ENCODE measurements around the gene FER.
"Not testable (repeated sequence)": the region's sequence is repeated elsewhere in the genome, so short reads cannot be mapped to it uniquely, and the experiment has no call there.

FER gene

DNA sequence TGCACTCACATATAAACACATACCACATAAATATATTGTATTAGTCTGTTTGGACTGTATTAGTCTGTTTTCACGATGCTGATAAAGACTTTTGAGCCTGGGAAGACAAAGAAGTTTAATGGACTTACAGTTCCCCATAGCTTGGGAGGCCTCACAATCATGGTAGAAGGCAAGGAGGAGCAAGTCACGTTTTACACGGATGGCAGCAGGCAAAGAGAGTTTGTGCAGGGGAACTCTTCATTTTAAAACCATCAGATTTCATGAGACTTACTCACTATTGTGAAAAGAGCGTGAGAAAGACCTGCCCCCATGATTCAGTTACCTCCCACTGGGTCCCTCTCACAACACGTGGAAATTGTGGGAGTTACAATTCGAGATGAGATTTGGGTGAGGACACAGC lies 133.4 kb downstream of the FER start:
- Mint-ChIP-seq H3K4me1 (peaks cover 6% of the 10 kb centered on the region), H3K36me3 (ENCODE audit: low read depth) (peaks cover 28% of the 10 kb centered on the region), H3K27ac (no peak overlapping the region), H3K4me3 (no peak overlapping the region), H3K27me3 (ENCODE audit: low read depth) (no peaks in the 10 kb centered on the region), H3K9me3 (no peaks in the 10 kb centered on the region)
- TF ChIP-seq CTCF (IDR thresholded peaks at IDR 0.05; ENCODE audit: unreplicated experiment in 3 of 3), result no peak

DNA sequence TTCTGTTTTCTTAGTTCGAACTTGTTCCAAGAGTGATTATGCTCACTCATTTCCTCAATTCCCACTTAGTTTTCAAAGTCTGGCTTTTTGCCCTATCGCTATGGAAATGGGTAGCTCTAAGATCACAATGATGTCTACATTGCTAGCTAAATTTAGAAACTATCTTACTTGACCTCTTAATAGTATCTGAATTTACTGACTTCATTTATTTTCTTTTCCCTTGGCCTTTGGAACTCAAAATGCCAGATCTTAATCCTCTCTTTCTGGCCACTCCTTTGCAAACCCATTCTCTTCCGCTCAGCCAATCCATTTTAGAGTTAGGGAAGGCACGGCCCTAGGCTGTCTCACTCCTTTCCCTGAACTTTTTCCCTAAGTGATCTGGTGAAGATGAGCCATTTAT lies 137.0 kb downstream of the FER start:
- Mint-ChIP-seq H3K4me3 (no peak overlapping the region), H3K27me3 (ENCODE audit: low read depth) (no peaks in the 10 kb centered on the region), H3K9me3 (no peaks in the 10 kb centered on the region), H3K36me3 (ENCODE audit: low read depth) (peaks cover 35% of the 10 kb centered on the region), H3K4me1 (peaks cover 6% of the 10 kb centered on the region), H3K27ac (peak overlapping the region in 1 of 3 experiments; percentile 46)
- TF ChIP-seq CTCF (IDR thresholded peaks at IDR 0.05; ENCODE audit: unreplicated experiment in 3 of 3), result no peak

- H3K36me3 Mint-ChIP-seq (ENCODE audit: low read depth), result peaks cover 23% of the 10 kb centered on the region
- no peaks in the 10 kb centered on the region for H3K4me1 Mint-ChIP-seq
- H3K9me3 Mint-ChIP-seq, result no peaks in the 10 kb centered on the region
- no peak for TF ChIP-seq CTCF (IDR thresholded peaks at IDR 0.05; ENCODE audit: unreplicated experiment in 3 of 3)
- no peak overlapping the region for H3K4me3 Mint-ChIP-seq
- no peaks in the 10 kb centered on the region for H3K27me3 Mint-ChIP-seq (ENCODE audit: low read depth)
- H3K27ac Mint-ChIP-seq, result no peak overlapping the region
Measured at GRCh38 chr5:108898257-108898656, 150.6 kb downstream of the FER start.

DNA sequence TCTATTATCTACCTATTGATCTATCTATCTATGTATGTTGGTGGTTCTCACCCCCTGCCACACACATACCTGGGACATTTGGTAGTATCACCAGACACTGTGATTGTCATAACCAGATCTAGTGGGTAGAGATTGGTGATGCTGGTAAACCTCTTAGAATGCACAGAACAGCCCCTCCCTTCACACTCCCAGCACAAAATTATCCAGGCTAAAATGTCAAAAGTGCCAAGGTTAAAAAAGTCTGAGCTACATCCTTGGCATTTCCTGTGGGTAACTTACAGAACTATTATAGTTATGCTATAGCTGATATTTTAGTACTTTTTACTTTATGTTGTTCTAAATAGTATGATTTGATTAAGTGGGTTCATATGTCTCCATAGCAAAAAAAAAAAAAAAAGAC lies 151.0 kb downstream of the FER start:
- no peak for TF ChIP-seq CTCF (IDR thresholded peaks at IDR 0.05; ENCODE audit: unreplicated experiment in 3 of 3)
- Mint-ChIP-seq H3K27ac (no peak overlapping the region), H3K36me3 (ENCODE audit: low read depth) (peaks cover 19% of the 10 kb centered on the region), H3K27me3 (ENCODE audit: low read depth) (no peaks in the 10 kb centered on the region), H3K4me1 (no peaks in the 10 kb centered on the region), H3K4me3 (no peak overlapping the region), H3K9me3 (no peaks in the 10 kb centered on the region)

DNA sequence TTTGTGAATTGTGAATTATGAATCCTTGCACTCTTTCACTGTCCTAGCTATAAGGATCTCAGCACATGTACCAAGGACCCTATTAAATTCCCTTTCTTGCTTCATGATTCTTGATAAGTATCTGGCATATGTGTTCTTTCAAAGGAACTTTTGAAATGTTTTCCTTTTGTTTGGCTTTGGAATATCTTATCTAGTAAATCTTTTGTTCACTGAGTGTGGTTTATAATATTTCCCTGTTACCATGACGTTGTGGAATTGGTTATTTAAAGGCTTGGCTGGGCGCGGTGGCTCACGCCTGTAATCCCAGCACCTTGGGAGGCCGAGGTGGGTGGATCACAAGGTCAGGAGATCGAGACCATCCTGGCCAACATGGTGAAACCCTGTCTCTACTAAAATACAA lies 151.5 kb downstream of the FER start:
- not testable (repeated sequence) for H3K4me3 Mint-ChIP-seq; H3K27me3 Mint-ChIP-seq (ENCODE audit: low read depth); H3K27ac Mint-ChIP-seq; H3K9me3 Mint-ChIP-seq; H3K4me1 Mint-ChIP-seq
- peaks cover 14% of the 10 kb centered on the region for H3K36me3 Mint-ChIP-seq (ENCODE audit: low read depth)

DNA sequence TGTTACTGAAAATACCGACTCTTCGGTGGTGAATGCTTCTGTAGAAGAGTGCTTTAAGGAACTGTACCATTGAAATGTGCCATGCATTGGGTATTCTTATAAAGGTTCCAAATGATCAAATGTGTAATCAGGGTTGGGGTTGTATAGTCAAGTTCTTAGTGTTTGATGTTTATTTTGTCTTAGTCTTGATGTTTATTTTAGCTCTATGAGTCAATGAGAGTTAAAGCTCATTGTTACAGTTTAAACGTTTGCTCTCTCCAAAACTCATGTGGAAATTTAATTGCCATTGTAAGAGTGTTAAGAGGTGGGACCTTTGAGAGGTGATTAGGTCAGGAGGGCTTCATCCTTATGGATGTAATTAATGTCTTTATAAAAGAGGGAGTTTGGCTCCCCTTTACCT lies 153.0 kb downstream of the FER start:
- peaks cover 5% of the 10 kb centered on the region for H3K36me3 Mint-ChIP-seq (ENCODE audit: low read depth)
- H3K4me3 Mint-ChIP-seq, result no peak overlapping the region
- H3K27me3 Mint-ChIP-seq (ENCODE audit: low read depth), result no peaks in the 10 kb centered on the region
- H3K9me3 Mint-ChIP-seq, result no peaks in the 10 kb centered on the region
- TF ChIP-seq CTCF (IDR thresholded peaks at IDR 0.05; ENCODE audit: unreplicated experiment in 3 of 3), result no peak
- H3K27ac Mint-ChIP-seq, result no peak overlapping the region
- H3K4me1 Mint-ChIP-seq, result no peaks in the 10 kb centered on the region
